Smooth muscle cell of the brain vasculature (primary cell): Measurements from ENCODE around the gene PPP3CB.
"Not testable (repeated sequence)": the region's sequence is repeated elsewhere in the genome, so short reads cannot be mapped to it uniquely, and the experiment has no call there.

Experiments used
- DNase-seq: peaks from one replicate; pipeline ENCODE4 v3.0.0-alpha.2; 2012; ENCODE audit warnings: low read depth, low spot score

Gene PPP3CB

DNA sequence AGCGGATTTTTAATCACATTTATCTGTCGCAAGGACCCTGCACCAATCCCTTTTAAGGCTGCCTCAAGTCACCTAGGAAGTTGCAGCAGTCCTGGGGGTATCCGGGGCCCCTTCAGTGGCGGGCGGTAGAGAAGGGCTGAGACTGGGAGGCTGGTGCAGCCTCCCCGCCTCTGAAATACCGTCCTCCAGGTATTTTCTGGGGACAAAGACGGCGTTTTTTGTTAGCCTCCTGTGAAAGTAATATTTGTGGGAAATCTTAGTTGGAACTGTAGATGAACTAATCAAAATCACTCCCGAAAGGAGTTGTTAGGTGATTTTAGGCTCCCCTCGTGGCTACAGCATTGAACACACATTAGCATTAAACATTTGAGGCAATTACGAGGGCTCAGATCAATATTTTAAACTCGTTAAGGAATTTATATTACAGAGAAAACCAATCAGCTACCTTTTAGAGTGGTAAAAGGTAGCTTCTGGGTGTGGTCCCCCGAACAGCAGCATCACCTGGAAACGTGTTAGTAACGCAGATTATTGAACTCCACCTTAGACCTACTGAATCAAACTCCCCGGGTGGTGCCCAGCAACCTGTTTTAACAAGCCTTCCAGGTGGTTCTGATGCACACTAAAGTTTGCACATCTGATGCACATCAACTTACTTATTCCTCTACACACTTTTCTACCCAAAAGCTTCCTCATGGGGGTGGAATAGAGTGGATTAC lies 81.4 kb downstream of the PPP3CB start:
- no peak for DNase-seq

DNA sequence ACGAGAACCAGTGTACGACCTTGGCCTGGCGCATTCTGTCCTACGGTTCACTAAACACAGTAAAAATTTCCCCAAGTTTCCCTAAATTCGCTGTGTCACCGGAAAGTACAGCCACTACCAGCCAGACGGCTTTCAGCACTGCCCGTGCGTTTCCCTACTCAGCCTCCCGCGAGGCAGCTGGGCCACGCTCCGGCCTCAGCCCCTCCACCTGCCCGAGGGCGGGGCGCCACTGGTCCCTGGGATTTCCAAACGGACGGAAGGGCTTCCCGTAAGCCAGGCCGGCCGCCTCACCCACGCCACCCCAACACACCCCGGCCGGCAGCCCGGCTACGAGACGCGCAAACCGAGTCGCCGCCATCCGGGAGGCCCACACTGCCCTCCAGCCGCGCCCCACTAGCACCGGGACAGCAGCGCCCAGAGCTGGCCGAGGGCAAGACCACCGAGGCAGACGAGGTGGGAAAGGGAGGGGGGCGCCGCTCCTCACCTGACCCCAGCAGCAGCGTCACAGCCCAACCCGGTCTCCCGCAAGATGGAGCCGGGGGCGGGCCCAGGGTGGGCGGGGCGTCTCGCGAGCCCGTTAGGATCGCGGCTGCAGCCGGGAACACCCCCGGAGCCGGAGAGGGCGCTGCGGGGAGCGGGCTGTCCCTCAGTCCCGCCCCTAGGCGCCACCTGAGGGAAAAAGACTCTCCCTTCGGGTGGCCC lies 82.1 kb downstream of the PPP3CB start, which contains the start of gene ANXA7:
ANXA7 (minus strand) TSS at position 531 of the 702 bp plus-strand sequence. CDS start 13,202 bp downstream, outside the sequence.
- DNase-seq: peak; percentile 52

GRCh38 chr10:73413108-73413527 lies 82.7 kb downstream of the PPP3CB start:
- DNase-seq: no peak

DNA sequence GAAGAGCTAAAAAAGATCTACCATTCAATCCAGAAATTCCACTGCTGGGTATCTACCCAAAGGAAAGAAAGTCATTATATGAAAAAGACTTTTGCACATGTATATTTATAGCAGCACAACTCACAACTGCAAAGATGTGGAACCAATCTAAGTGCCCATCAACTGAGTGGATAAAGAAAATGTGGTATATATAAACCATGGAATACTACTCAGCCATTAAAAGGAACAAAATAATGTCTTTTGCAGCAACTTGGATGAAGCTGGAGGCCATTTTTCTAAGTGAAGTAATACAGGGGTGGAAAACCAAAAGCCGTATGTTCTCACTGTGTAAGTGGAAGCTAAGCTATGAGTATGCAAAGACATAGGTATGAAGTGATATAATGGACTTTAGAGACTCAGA lies 84.9 kb downstream of the PPP3CB start:
- no peak for DNase-seq

GRCh38 chr10:73408978-73409521 lies 86.8 kb downstream of the PPP3CB start:
- DNase-seq: no peak

GRCh38 chr10:73408061-73408460 lies 87.8 kb downstream of the PPP3CB start:
- no peak for DNase-seq

GRCh38 chr10:73407495-73407894 lies 88.3 kb downstream of the PPP3CB start:
- DNase-seq: no peak

DNA sequence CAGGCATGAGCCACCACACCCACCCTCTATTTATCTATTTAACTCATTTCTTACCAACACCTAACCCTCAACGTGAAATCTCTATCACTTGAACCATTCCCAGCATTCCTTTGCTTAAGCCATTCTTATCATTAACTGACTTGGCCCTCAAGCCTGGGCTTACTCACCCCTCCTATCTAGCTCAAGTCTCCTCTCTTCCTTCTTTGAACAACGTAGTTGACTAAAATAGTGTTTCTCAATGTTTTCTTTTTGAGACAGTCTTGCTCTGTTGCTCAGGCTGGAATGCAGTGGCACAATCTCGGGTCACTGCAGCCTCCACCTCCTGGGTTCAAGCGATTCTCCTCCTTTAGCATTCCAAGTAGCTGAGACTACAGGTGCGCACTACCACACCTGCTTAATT lies 89.0 kb downstream of the PPP3CB start:
- DNase-seq: no peak

DNA sequence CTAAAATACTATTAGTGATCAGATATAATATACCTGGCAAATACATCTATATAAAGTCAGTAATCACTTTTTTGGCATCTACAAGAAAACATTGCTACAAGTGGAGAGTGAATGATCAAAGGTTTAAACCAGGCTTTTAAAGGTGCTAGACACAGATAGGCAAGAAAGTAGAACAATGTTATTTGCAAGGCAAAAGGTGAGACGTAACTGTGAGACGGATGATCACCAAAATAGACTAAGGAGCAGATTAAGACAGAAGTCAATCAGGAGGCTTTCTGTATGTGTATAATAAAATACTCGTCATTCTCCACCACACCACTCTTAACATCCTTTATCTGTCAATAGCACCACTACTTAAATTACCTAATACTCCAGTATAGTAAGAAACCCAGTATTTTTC lies 90.3 kb downstream of the PPP3CB start:
- no peak for DNase-seq

DNA sequence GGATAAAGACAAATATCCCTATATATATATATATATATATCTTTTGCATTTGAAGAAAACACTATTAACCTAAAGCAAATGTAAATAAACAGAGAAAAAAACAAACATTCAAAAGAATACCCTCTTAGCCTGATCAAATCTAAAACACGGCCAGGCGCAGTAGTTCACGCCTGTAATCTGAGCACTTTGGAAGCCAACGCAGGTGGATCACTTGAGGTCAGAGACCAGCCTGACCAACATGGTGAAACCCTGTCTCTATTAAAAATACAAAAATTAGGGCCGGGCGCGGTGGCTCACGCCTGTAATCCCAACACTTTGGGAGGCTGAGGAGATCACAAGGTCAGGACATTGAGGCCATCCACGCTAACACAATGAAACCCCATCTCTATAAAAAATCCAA lies 91.1 kb downstream of the PPP3CB start:
- DNase-seq: no peak

DNA sequence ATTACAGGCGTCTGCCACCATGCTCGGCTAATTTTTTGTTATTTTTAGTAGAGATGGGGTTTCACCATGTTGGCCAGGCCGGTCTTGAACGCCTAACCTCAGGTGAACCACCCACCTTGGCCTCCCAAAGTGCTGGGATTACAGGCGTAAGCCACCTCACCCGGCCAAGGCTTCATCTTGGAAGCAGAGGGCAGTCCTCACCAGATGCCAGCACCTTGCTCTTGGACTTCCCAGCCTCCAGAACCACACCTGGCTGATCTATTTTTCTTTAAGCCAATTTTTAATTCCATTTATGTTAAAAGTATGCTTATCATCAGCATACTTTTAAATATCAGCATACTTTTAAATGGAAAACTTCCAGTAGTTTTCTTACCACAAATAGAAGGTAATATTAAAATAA lies 94.2 kb downstream of the PPP3CB start:
- DNase-seq: no peak

DNA sequence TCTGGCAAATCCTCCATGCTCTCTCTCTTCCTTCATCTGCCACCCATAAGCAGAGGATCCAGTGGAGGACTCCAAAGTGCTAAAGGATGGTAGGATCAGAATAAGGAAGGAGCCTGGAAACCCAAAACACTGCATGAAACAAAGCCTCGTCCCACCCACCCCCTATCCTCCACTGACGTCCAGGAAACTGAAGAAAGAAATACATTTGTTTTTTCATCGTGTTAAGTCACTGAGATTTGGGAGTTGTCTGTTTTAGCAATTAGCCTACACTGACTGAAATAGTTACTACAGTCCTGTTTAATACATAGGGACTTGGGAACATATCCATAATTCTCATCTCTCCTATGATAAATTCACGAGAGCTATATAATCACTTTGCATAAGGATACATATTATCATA lies 96.8 kb downstream of the PPP3CB start:
- no peak for DNase-seq

DNA sequence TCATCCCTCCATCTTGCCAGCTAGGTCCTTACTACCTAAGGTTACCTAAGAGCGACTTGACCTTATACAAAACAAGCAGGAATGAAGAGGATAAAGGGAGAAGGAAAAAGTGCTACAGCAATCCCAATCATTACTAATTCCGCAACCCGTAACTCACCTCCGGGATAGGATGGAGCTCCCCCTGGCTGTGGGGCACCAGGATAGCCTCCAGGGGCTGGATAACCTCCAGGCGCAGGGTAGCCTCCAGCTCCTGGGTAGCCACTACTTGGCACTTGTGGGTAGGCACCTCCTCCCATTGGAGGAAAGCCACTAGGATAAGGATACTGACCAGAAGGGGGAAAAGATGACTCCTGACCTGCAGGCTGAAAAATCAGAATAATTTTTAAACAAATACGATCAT lies 97.8 kb downstream of the PPP3CB start:
- DNase-seq: no peak

- not testable (repeated sequence) for DNase-seq
Measured at GRCh38 chr10:73394325-73394724, 101.5 kb downstream of the PPP3CB start.

DNA sequence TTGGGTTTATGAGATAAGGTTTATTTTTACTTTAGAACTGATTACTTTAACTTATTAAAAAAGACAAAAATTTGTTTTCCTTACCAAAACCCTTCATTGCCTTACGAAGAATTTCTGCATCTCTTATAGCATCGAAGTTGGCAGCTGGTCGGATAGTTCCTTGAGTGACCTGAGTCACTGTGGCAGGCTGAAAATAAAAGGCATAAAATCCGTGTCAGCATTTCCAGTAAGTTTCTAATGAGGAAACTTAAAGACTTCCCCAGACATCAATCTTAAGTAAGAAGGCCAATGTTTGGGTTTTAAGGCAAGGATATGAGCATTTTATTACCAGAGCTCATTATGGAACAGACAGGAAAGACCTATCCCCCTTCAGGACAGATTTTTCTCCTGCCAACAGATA lies 107.6 kb downstream of the PPP3CB start:
- no peak for DNase-seq

DNA sequence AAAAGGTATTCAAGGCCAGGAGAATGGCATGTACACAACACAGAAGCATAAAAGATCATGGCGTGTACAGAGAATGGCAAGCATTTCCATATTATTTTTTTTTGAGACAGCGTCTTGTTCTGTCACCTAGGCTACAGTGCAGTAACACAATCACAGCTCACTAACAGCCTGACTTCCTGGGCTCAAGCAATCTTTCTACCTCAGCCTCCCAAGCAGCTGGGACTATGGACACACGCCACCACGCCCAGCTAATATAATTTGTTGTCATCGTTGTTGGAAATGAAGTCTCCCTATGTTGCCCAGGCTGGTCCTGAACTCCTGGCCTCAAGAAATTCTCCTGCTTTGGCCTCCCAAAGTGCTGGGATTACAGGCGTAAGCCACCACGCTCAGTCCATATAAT lies 109.2 kb downstream of the PPP3CB start:
- no peak for DNase-seq
